ENCODE data around the gene MXRA5. TPM values are rescaled to one million over a fixed set of nuclear protein-coding genes. Genes with fewer than 3 reads are reported as not detected.
"Not testable (repeated sequence)": the region's sequence is repeated elsewhere in the genome, so short reads cannot be mapped to it uniquely, and the experiment has no call there.

MXRA5 gene
- total RNA-seq (2014; rRNA removed; shearing (Covaris generic); ENCODE audit: low replicate concordance) = not detected in 2 replicates

- no peaks in the 10 kb centered on the region for H3K36me3 ChIP-seq
- H3K4me3 ChIP-seq = peak within 1 kb of the TSS; percentile 30
- peaks cover 22% of the 10 kb centered on the region for H3K27me3 ChIP-seq
- DNase-seq = peak; percentile 6
- H3K9me3 ChIP-seq = no peaks in the 10 kb centered on the region
Measured at GRCh38 chrX:3346501-3347259, at the start of gene MXRA5. MXRA5 (minus strand) TSS chrX:3346652; CDS start chrX:3343833, 2,819 bp downstream.

GRCh38 chrX:3393581-3394111 lies 47.2 kb upstream of the MXRA5 start:
- peak; percentile 22 for DNase-seq
- Histone ChIP-seq H3K9me3 (no peaks in the 10 kb centered on the region), H3K4me3 (no peak overlapping the region), H3K27me3 (no peaks in the 10 kb centered on the region), H3K36me3 (no peaks in the 10 kb centered on the region)

GRCh38 chrX:3393178-3393577 lies 46.7 kb upstream of the MXRA5 start:
- Histone ChIP-seq H3K27me3 (no peaks in the 10 kb centered on the region), H3K9me3 (no peaks in the 10 kb centered on the region), H3K36me3 (no peaks in the 10 kb centered on the region), H3K4me3 (no peak overlapping the region)
- DNase-seq = no peak

GRCh38 chrX:3388457-3388856 lies 42.0 kb upstream of the MXRA5 start:
- no peak for DNase-seq
- Histone ChIP-seq H3K27me3 (no peaks in the 10 kb centered on the region), H3K36me3 (no peaks in the 10 kb centered on the region), H3K9me3 (no peaks in the 10 kb centered on the region), H3K4me3 (no peak overlapping the region)

GRCh38 chrX:3384327-3384726 lies 37.9 kb upstream of the MXRA5 start:
- DNase-seq = peak; percentile 9
- Histone ChIP-seq H3K36me3 (no peaks in the 10 kb centered on the region), H3K27me3 (no peaks in the 10 kb centered on the region), H3K9me3 (no peaks in the 10 kb centered on the region), H3K4me3 (no peak overlapping the region)

GRCh38 chrX:3380603-3381002 lies 34.2 kb upstream of the MXRA5 start:
- no peaks in the 10 kb centered on the region for H3K27me3 ChIP-seq
- no peak for DNase-seq
- no peak overlapping the region for H3K4me3 ChIP-seq
- H3K9me3 ChIP-seq = no peaks in the 10 kb centered on the region
- H3K36me3 ChIP-seq = no peaks in the 10 kb centered on the region

- Histone ChIP-seq H3K36me3 (no peaks in the 10 kb centered on the region), H3K27me3 (no peaks in the 10 kb centered on the region), H3K4me3 (no peak overlapping the region), H3K9me3 (no peaks in the 10 kb centered on the region)
- DNase-seq = no peak
Measured at GRCh38 chrX:3379111-3379510, 32.7 kb upstream of the MXRA5 start.

- no peak for DNase-seq
- no peaks in the 10 kb centered on the region for H3K9me3 ChIP-seq
- H3K27me3 ChIP-seq = no peaks in the 10 kb centered on the region
- no peak overlapping the region for H3K4me3 ChIP-seq
- no peaks in the 10 kb centered on the region for H3K36me3 ChIP-seq
Measured at GRCh38 chrX:3378156-3378555, 31.7 kb upstream of the MXRA5 start.

- no peak for DNase-seq
- no peak overlapping the region for H3K4me3 ChIP-seq
- no peaks in the 10 kb centered on the region for H3K9me3 ChIP-seq
Measured at GRCh38 chrX:3377560-3377959, 31.1 kb upstream of the MXRA5 start.

GRCh38 chrX:3375878-3376508 lies 29.5 kb upstream of the MXRA5 start:
- DNase-seq, H3K4me3 ChIP-seq, H3K36me3 ChIP-seq, H3K9me3 ChIP-seq, H3K27me3 ChIP-seq: not testable (repeated sequence)

More at GRCh38 chrX:3377560-3377959, 31.1 kb upstream of the MXRA5 start:
- H3K36me3 ChIP-seq = no peaks in the 10 kb centered on the region
- H3K27me3 ChIP-seq = no peaks in the 10 kb centered on the region

- Histone ChIP-seq H3K36me3 (no peaks in the 10 kb centered on the region), H3K4me3 (no peak overlapping the region), H3K27me3 (no peaks in the 10 kb centered on the region), H3K9me3 (no peaks in the 10 kb centered on the region)
- no peak for DNase-seq
Measured at GRCh38 chrX:3374108-3374800, 27.8 kb upstream of the MXRA5 start.

GRCh38 chrX:3371163-3371562 lies 24.7 kb upstream of the MXRA5 start:
- Histone ChIP-seq H3K4me3 (no peak overlapping the region), H3K27me3 (no peaks in the 10 kb centered on the region), H3K9me3 (no peaks in the 10 kb centered on the region), H3K36me3 (no peaks in the 10 kb centered on the region)
- no peak for DNase-seq

- Histone ChIP-seq H3K4me3 (no peak overlapping the region), H3K36me3 (no peaks in the 10 kb centered on the region), H3K27me3 (no peaks in the 10 kb centered on the region), H3K9me3 (no peaks in the 10 kb centered on the region)
- no peak for DNase-seq
Measured at GRCh38 chrX:3370656-3371055, 24.2 kb upstream of the MXRA5 start.

- Histone ChIP-seq H3K27me3 (no peaks in the 10 kb centered on the region), H3K9me3 (no peaks in the 10 kb centered on the region), H3K36me3 (no peaks in the 10 kb centered on the region), H3K4me3 (no peak overlapping the region)
- DNase-seq = no peak
Measured at GRCh38 chrX:3362956-3363355, 16.5 kb upstream of the MXRA5 start.

GRCh38 chrX:3360881-3361280 lies 14.4 kb upstream of the MXRA5 start:
- no peaks in the 10 kb centered on the region for H3K27me3 ChIP-seq
- H3K4me3 ChIP-seq = no peak overlapping the region
- no peak for DNase-seq
- H3K9me3 ChIP-seq = no peaks in the 10 kb centered on the region
- H3K36me3 ChIP-seq = no peaks in the 10 kb centered on the region

GRCh38 chrX:3352741-3353140 lies 6.3 kb upstream of the MXRA5 start:
- H3K9me3 ChIP-seq, H3K27me3 ChIP-seq, H3K36me3 ChIP-seq, H3K4me3 ChIP-seq, DNase-seq: not testable (repeated sequence)

GRCh38 chrX:3351276-3351675 lies 4.8 kb upstream of the MXRA5 start:
- Histone ChIP-seq H3K4me3 (no peak overlapping the region), H3K27me3 (peaks cover 2% of the 10 kb centered on the region; the same call in 1 of the 2 replicates), H3K9me3 (no peaks in the 10 kb centered on the region), H3K36me3 (no peaks in the 10 kb centered on the region)
- DNase-seq = no peak
